Fibroblast of villous mesenchyme (primary cell): ENCODE measurements around the gene MIER2. TPM values are rescaled to one million over a fixed set of nuclear protein-coding genes. Genes with fewer than 3 reads are reported as not detected.

Experiments
- DNase-seq: peaks from one replicate; pipeline ENCODE4 v3.0.0-alpha.2; 2010; ENCODE audit warnings: low read depth
- H3K4me3 ChIP-seq: 2 replicates; pipeline ENCODE4 v1.5.1; 2011; ENCODE audit warnings: low read depth, mild to moderate bottlenecking, low read length
- CTCF ChIP-seq: IDR thresholded peaks from 2 replicates; pipeline ENCODE4 v1.5.1; 2012; ENCODE audit warnings: low read depth, mild to moderate bottlenecking, low read length; ENCODE audit not compliant: insufficient read depth
- total RNA-seq: library from RNA; depleted of rRNA; stranded (reverse); fragments of >200 nt; gene quantifications from 2 replicates; pipeline ENCODE4 v1.2.3, GENCODE V29; 2012

Gene MIER2
- total RNA-seq, 1 donor: 19.9 TPM

GRCh38 chr19:375395-376110 is 31.0 kb upstream of the MIER2 start:
- H3K4me3 ChIP-seq: no peak overlapping the region
- no peak for DNase-seq
- no peak for TF ChIP-seq CTCF

GRCh38 chr19:374886-375235 is 30.3 kb upstream of the MIER2 start:
- no peak for DNase-seq
- no peak for TF ChIP-seq CTCF
- no peak overlapping the region for H3K4me3 ChIP-seq

GRCh38 chr19:374183-374885 is 29.7 kb upstream of the MIER2 start:
- TF ChIP-seq CTCF: no peak
- H3K4me3 ChIP-seq: no peak overlapping the region
- no peak for DNase-seq

- no peak for DNase-seq
- no peak for TF ChIP-seq CTCF
- no peak overlapping the region for H3K4me3 ChIP-seq
These were observed 29.0 kb upstream of the MIER2 start for GRCh38 chr19:373391-374182.

- H3K4me3 ChIP-seq: no peak overlapping the region
- DNase-seq: peak; percentile 48
- TF ChIP-seq CTCF: no peak
These were observed 27.8 kb upstream of the MIER2 start for GRCh38 chr19:372306-372890.

- peak; percentile 22 for DNase-seq
- H3K4me3 ChIP-seq: no peak overlapping the region
- no peak for TF ChIP-seq CTCF
These were observed 27.0 kb upstream of the MIER2 start for GRCh38 chr19:371501-372168.
